ENCODE measurements around the gene GFM1. TPM values are rescaled to one million over a fixed set of nuclear protein-coding genes. Genes with fewer than 3 reads are reported as not detected.

Gene GFM1
- total RNA-seq, 4 donors from 2014 or later: 30.8 to 42.7 (median 36.6) TPM

DNA sequence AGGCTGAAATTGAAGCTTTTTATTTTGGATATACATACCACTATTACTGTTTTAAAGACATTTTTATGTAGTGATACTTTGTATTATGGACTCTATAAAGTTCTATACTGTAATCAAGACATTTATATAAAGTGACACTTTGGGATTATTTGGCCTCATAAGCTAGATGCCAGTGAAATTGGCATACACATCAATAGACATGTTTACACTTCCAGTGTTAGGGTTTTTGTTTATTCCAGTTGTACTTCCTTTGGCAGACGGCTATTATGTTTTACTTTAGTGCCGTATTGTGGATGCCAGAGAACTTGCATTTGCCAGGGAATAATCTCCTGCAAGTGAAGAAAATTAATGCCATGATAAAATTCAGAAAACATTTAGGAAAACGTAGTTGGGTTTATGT, 22.1 kb downstream of the GFM1 start:
- H3K4me3 ChIP-seq (ENCODE audit: low read depth, poor library complexity, severe bottlenecking): no peak overlapping the region
- 80 to 85% methylated on average over 3 of the region's 3 CpGs for WGBS, 2 donors
- no peak for DNase-seq (ENCODE audit: low spot score in 2 of 2)
- intact Hi-C loops (cut with DNase I; ENCODE audit: low total_unique reads): no loop called here
- TF ChIP-seq, protein P1, sequence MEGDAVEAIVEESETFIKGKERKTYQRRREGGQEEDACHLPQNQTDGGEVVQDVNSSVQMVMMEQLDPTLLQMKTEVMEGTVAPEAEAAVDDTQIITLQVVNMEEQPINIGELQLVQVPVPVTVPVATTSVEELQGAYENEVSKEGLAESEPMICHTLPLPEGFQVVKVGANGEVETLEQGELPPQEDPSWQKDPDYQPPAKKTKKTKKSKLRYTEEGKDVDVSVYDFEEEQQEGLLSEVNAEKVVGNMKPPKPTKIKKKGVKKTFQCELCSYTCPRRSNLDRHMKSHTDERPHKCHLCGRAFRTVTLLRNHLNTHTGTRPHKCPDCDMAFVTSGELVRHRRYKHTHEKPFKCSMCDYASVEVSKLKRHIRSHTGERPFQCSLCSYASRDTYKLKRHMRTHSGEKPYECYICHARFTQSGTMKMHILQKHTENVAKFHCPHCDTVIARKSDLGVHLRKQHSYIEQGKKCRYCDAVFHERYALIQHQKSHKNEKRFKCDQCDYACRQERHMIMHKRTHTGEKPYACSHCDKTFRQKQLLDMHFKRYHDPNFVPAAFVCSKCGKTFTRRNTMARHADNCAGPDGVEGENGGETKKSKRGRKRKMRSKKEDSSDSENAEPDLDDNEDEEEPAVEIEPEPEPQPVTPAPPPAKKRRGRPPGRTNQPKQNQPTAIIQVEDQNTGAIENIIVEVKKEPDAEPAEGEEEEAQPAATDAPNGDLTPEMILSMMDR (IDR thresholded peaks at IDR 0.05): no peak
- no peak for TF ChIP-seq POLR2A (IDR thresholded peaks at IDR 0.05)

DNA sequence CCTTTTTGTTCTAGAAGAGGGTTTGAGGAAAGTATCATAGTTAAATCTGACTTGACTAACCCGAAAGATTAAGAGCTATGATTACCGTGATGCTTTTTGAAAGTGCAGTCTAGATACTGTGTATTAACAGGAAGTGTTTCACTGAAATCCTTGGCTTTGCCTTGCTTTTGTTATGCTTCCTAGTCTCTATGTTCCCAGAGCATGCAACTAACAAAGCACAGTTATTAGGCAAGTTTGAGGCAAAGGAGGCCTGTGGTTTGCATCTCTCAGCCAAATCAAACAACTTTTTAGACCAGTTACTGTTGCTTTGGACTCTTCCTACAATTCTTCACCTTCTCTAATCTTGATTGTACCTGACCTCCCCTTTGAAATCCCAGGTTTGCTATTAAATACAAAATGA, 24.2 kb downstream of the GFM1 start:
- no peak overlapping the region for H3K4me3 ChIP-seq (ENCODE audit: low read depth, poor library complexity, severe bottlenecking)
- intact Hi-C loops (cut with DNase I; ENCODE audit: low total_unique reads): no loop called here
- no peak for DNase-seq (ENCODE audit: low spot score in 2 of 2)
- no peak for TF ChIP-seq POLR2A (IDR thresholded peaks at IDR 0.05)
- TF ChIP-seq, protein P1 (IDR thresholded peaks at IDR 0.05): no peak
- WGBS, 2 donors: 82 to 83% methylated on average over 2 of the region's 2 CpGs

DNA sequence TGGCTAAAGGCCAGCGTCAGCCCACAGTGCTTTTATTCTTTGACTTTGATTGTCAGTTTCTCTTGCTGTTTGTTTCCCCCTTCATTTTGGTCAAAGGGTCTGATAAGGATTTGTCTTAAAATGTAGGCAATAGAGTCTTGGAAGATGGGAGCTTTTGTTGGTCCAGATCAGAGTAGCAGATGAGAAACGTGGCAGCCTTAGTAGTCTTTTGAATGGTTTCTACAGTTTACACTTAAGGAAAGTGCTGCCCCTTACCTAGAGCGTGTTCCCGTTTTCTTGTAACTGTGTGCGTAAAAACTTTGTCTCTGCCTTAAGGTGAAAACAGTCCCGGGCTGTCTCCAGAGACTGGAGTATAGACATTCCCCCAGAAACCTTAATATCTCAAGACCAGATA, 27.5 kb downstream of the GFM1 start:
- peak overlapping the region; percentile 28 for H3K4me3 ChIP-seq (ENCODE audit: low read depth, poor library complexity, severe bottlenecking)
- TF ChIP-seq, protein P1 (IDR thresholded peaks at IDR 0.05): no peak
- TF ChIP-seq POLR2A (IDR thresholded peaks at IDR 0.05): no peak
- no peak for DNase-seq (ENCODE audit: low spot score in 2 of 2)
- intact Hi-C loops (cut with DNase I; ENCODE audit: low total_unique reads): no loop called here
- WGBS, 2 donors: 22 to 32% methylated on average over 6 of the region's 6 CpGs

DNA sequence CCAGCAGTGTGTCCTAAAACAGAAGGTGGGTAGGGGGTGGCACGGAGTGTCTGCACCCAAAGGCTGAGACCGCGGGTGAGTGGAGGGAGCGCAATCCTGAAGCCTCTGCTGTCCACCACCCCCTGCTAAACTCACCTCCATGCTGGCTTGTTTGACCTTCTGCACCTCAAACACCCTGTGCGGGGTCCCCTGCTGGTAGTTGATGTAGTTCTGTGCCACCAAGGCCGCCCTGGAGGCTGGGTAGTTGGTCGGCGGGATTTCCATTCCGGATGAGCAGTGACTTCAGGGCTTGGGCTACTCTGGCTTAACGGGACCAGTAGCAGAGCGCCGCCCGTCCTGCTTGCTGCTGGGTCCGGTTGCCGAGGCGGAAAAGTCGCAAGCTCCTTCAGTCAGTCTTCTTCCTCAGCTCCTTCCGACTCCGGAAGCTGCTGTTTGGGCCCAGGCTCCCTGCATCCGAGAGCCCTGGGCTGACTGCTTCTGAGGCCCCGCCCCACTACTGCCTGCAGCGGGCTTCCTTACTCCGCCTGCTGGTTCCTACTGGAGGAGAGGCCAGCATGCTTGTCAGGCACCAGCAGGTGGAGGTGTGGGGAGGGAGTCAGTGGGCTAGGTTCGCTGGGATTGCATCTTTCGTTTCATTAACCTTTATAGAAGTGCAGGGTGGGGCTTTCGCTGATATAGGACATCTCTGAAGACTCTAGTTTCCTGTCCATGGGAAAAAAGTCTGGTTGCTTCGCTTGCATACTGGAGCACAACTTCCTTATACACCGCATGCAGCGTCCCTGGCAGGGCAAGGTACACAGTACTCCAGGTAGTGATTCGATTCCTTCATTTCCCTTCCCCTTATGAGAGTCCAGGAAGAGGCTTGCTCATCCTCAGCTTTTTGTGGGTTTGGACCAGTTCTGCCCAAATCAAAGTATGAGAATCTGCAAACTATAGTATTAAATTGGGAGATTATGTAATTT, 28.2 kb downstream of the GFM1 start, which contains the start of gene LXN:
Gene LXN (minus strand): TSS at position 434 of the 962 bp plus-strand sequence. CDS start 170 bp downstream, at position 264.
- WGBS, 2 donors: 17% methylated on average over 30 of the region's 30 CpGs
- DNase-seq (ENCODE audit: low spot score in 2 of 2): peak; percentile 79 to 93
- H3K4me3 ChIP-seq (ENCODE audit: low read depth, poor library complexity, severe bottlenecking): peak within 1 kb of the TSS; percentile 28
- intact Hi-C loops (cut with DNase I; ENCODE audit: low total_unique reads): no loop called here
- TF ChIP-seq, protein P1 (IDR thresholded peaks at IDR 0.05): no peak
- peak in 1 of 2 donors; percentile 15 for TF ChIP-seq POLR2A (IDR thresholded peaks at IDR 0.05)

DNA sequence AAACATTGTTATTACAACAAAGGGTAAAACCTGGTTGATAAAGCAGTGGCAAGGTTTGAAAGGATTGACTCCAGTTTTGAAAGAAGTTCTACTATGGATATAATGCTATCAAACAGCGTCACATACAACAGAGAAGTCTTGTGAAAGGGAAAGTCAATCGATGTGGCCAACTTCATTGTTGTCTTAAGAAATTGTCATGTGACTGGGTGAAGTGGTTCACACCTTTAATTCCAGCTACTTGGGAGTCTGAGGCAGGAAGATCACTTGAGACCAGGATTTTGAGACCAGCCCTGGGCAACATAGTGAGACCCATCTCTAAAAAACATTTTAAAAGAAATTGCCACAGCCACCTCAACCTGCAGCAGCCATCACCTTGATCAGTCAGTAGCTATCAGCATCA, 34.4 kb downstream of the GFM1 start:
- intact Hi-C loops (cut with DNase I; ENCODE audit: low total_unique reads): no loop called here
- no peak for DNase-seq (ENCODE audit: low spot score in 2 of 2)
- WGBS, 2 donors: 97 to 98% methylated on average over 2 of the region's 2 CpGs

More for the DNA sequence above, 34.4 kb downstream of the GFM1 start:
- no peak overlapping the region for H3K4me3 ChIP-seq (ENCODE audit: low read depth, poor library complexity, severe bottlenecking)
- TF ChIP-seq, protein P1 (IDR thresholded peaks at IDR 0.05): no peak
- TF ChIP-seq POLR2A (IDR thresholded peaks at IDR 0.05): no peak
